ENCODE results near the gene GPR180. TPM values are rescaled to one million over a fixed set of nuclear protein-coding genes. Genes with fewer than 3 reads are reported as not detected.

GPR180 gene
- total RNA-seq, 1 donor from 2014 or later, result 11.7 TPM

- no peaks in the 10 kb centered on the region for H3K27me3 Mint-ChIP-seq (ENCODE audit: low read depth)
- H3K36me3 Mint-ChIP-seq (ENCODE audit: low read depth), result peaks cover 2% of the 10 kb centered on the region
- no peak for TF ChIP-seq CTCF (IDR thresholded peaks at IDR 0.05)
- peak overlapping the region; percentile 87 for H3K27ac Mint-ChIP-seq (ENCODE audit: unreplicated experiment)
- peaks cover 24% of the 10 kb centered on the region for H3K4me1 Mint-ChIP-seq (ENCODE audit: low read depth)
- peaks cover 5% of the 10 kb centered on the region for H3K9me3 Mint-ChIP-seq (ENCODE audit: low read depth)
- no peak overlapping the region for H3K4me3 Mint-ChIP-seq (ENCODE audit: unreplicated experiment)
- DNase-seq (ENCODE audit: low spot score), result no peak
Observed at GRCh38 chr13:94640721-94641120, 39.1 kb downstream of the GPR180 start.

GRCh38 chr13:94641409-94641941 lies 39.8 kb downstream of the GPR180 start:
- H3K4me3 Mint-ChIP-seq (ENCODE audit: unreplicated experiment), result no peak overlapping the region
- peaks cover 24% of the 10 kb centered on the region for H3K4me1 Mint-ChIP-seq (ENCODE audit: low read depth)
- DNase-seq (ENCODE audit: low spot score), result no peak
- H3K9me3 Mint-ChIP-seq (ENCODE audit: low read depth), result peaks cover 5% of the 10 kb centered on the region
- peaks cover 2% of the 10 kb centered on the region for H3K36me3 Mint-ChIP-seq (ENCODE audit: low read depth)
- H3K27me3 Mint-ChIP-seq (ENCODE audit: low read depth), result no peaks in the 10 kb centered on the region
- peak overlapping the region; percentile 87 for H3K27ac Mint-ChIP-seq (ENCODE audit: unreplicated experiment)
- TF ChIP-seq CTCF (IDR thresholded peaks at IDR 0.05), result no peak

GRCh38 chr13:94646904-94647303 lies 45.2 kb downstream of the GPR180 start:
- Mint-ChIP-seq H3K4me1 (ENCODE audit: low read depth) (peaks cover 6% of the 10 kb centered on the region), H3K4me3 (ENCODE audit: unreplicated experiment) (no peak overlapping the region), H3K9me3 (ENCODE audit: low read depth) (no peaks in the 10 kb centered on the region), H3K27ac (ENCODE audit: unreplicated experiment) (no peak overlapping the region), H3K27me3 (ENCODE audit: low read depth) (no peaks in the 10 kb centered on the region), H3K36me3 (ENCODE audit: low read depth) (peaks cover 2% of the 10 kb centered on the region)
- no peak for TF ChIP-seq CTCF (IDR thresholded peaks at IDR 0.05)
- no peak for DNase-seq (ENCODE audit: low spot score)

GRCh38 chr13:94656176-94656575 lies 54.5 kb downstream of the GPR180 start:
- H3K27me3 Mint-ChIP-seq (ENCODE audit: low read depth), result peaks cover 6% of the 10 kb centered on the region
- peaks cover 4% of the 10 kb centered on the region for H3K36me3 Mint-ChIP-seq (ENCODE audit: low read depth)
- peak overlapping the region; percentile 59 for H3K27ac Mint-ChIP-seq (ENCODE audit: unreplicated experiment)
- no peak overlapping the region for H3K4me3 Mint-ChIP-seq (ENCODE audit: unreplicated experiment)
- peaks cover 10% of the 10 kb centered on the region for H3K9me3 Mint-ChIP-seq (ENCODE audit: low read depth)
- no peak for DNase-seq (ENCODE audit: low spot score)
- peaks cover 11% of the 10 kb centered on the region for H3K4me1 Mint-ChIP-seq (ENCODE audit: low read depth)
- TF ChIP-seq CTCF (IDR thresholded peaks at IDR 0.05), result no peak

- H3K4me3 Mint-ChIP-seq (ENCODE audit: unreplicated experiment), result no peak overlapping the region
- H3K9me3 Mint-ChIP-seq (ENCODE audit: low read depth), result peaks cover 10% of the 10 kb centered on the region
- no peak for DNase-seq (ENCODE audit: low spot score)
- peaks cover 4% of the 10 kb centered on the region for H3K36me3 Mint-ChIP-seq (ENCODE audit: low read depth)
- H3K27me3 Mint-ChIP-seq (ENCODE audit: low read depth), result peaks cover 10% of the 10 kb centered on the region
- H3K4me1 Mint-ChIP-seq (ENCODE audit: low read depth), result peaks cover 11% of the 10 kb centered on the region
- no peak for TF ChIP-seq CTCF (IDR thresholded peaks at IDR 0.05)
- H3K27ac Mint-ChIP-seq (ENCODE audit: unreplicated experiment), result no peak overlapping the region
Observed at GRCh38 chr13:94656766-94657165, 55.1 kb downstream of the GPR180 start.

Measured in chondrocyte (in vitro differentiated cells).